Activated CD4-positive, alpha-beta T cell treated with anti-CD3 and anti-CD28 coated beads, Interleukin-2, Interleukin-4, amounts not matched to agents 100 ng/mL and 50 ng/mL, durations not matched to agents 16 hours and 8 hours (primary cell): ENCODE results near the gene DNASE1.
"Not testable (repeated sequence)": the region's sequence is repeated elsewhere in the genome, so short reads cannot be mapped to it uniquely, and the experiment has no call there.

Experiments
- DNase-seq: peaks from one replicate; pipeline ENCODE4 v3.0.0-alpha.2; 2020; ENCODE audit warnings: low spot score

DNASE1 gene

GRCh38 chr16:3654249-3654991, at the start of gene DNASE1:
Gene DNASE1 (plus strand): TSS chr16:3654691. CDS start chr16:3655374, 683 bp downstream.
- DNase-seq, result peak; percentile 67

GRCh38 chr16:3606441-3606840, 48.0 kb upstream of the DNASE1 start:
- DNase-seq, result no peak

- no peak for DNase-seq
Measured at GRCh38 chr16:3607161-3607560, 47.3 kb upstream of the DNASE1 start.

GRCh38 chr16:3607634-3608033, 46.9 kb upstream of the DNASE1 start:
- DNase-seq, result no peak

GRCh38 chr16:3608069-3608468, 46.4 kb upstream of the DNASE1 start:
- DNase-seq, result no peak

- DNase-seq, result not testable (repeated sequence)
Measured at GRCh38 chr16:3608976-3609375, 45.5 kb upstream of the DNASE1 start.

GRCh38 chr16:3609895-3610697, 44.4 kb upstream of the DNASE1 start:
- DNase-seq, result no peak

- peak; percentile 5 for DNase-seq
Measured at GRCh38 chr16:3610698-3611145, 43.8 kb upstream of the DNASE1 start.

GRCh38 chr16:3611146-3611975, 43.1 kb upstream of the DNASE1 start, which contains the start of gene SLX4:
Gene SLX4 (minus strand): TSS chr16:3611606. CDS start chr16:3608964, 2,642 bp downstream.
- peak; percentile 91 for DNase-seq

GRCh38 chr16:3612510-3613466, 41.7 kb upstream of the DNASE1 start:
- no peak for DNase-seq

GRCh38 chr16:3618769-3619141, 35.7 kb upstream of the DNASE1 start:
- no peak for DNase-seq

GRCh38 chr16:3623642-3624041, 30.8 kb upstream of the DNASE1 start:
- no peak for DNase-seq

- DNase-seq, result no peak
Measured at GRCh38 chr16:3625331-3625730, 29.2 kb upstream of the DNASE1 start.

- peak; percentile 62 for DNase-seq
Measured at GRCh38 chr16:3625911-3626732, 28.4 kb upstream of the DNASE1 start.

GRCh38 chr16:3637371-3637923, 17.0 kb upstream of the DNASE1 start:
- no peak for DNase-seq

GRCh38 chr16:3638916-3639644, 15.4 kb upstream of the DNASE1 start:
- no peak for DNase-seq

- no peak for DNase-seq
Measured at GRCh38 chr16:3640207-3640606, 14.3 kb upstream of the DNASE1 start.

- no peak for DNase-seq
Measured at GRCh38 chr16:3640632-3641501, 13.6 kb upstream of the DNASE1 start.
